SU-DHL-6 (cell line): ENCODE measurements around the gene PLIN4.

Source experiments
- H2AFZ ChIP-seq: fragments of 200-600 bp; sonication (generic); 2 replicates; pipeline ENCODE4 v1.6.1; 2014; ENCODE audit warnings: low read depth, mild to moderate bottlenecking, moderate library complexity, mixed read lengths, antibody characterized with exemption, low read length; ENCODE audit not compliant: severe bottlenecking
- H3F3A ChIP-seq: fragments of 200-600 bp; shearing (Covaris generic); 2 replicates; pipeline ENCODE4 v1.6.0; 2016; ENCODE audit warnings: antibody characterized with exemption, mild to moderate bottlenecking; ENCODE audit not compliant: insufficient read depth
- H3K27ac ChIP-seq: fragments of 200-600 bp; sonication (generic); 2 replicates; pipeline ENCODE4 v1.5.1; 2016; ENCODE audit warnings: low read depth, mild to moderate bottlenecking, low read length, moderate library complexity, mixed read lengths
- H3K27me3 ChIP-seq: fragments of 200-600 bp; sonication (generic), shearing (Covaris generic); 2 replicates; pipeline ENCODE4 v1.6.0; 2014; ENCODE audit warnings: mild to moderate bottlenecking, low read length
- H3K36me3 ChIP-seq: fragments of 200-600 bp; sonication (generic); 2 replicates; pipeline ENCODE4 v1.6.1; 2014; ENCODE audit warnings: mild to moderate bottlenecking, low read length, mixed read lengths
- H3K4me2 ChIP-seq: fragments of 300-600, 200-600 bp; shearing (Covaris generic), sonication (generic); 2 replicates; pipeline ENCODE4 v1.6.0; 2014; ENCODE audit warnings: low read length, low read depth, mild to moderate bottlenecking; ENCODE audit not compliant: poor library complexity, severe bottlenecking
- H3K4me3 ChIP-seq: fragments of 200-600 bp; sonication (generic); 2 replicates; pipeline ENCODE4 v1.5.1; 2014; ENCODE audit warnings: antibody characterized with exemption, low read length, mild to moderate bottlenecking, mixed read lengths; ENCODE audit not compliant: insufficient read depth, poor library complexity, severe bottlenecking
- H3K79me2 ChIP-seq: fragments of 200-600 bp; sonication (generic); 2 replicates; pipeline ENCODE4 v1.6.1; 2014; ENCODE audit warnings: mild to moderate bottlenecking, low read length, moderate library complexity; ENCODE audit not compliant: insufficient read depth
- H3K9ac ChIP-seq: fragments of 200-600 bp; sonication (generic); 2 replicates; pipeline ENCODE4 v1.7.0; 2014; ENCODE audit warnings: mild to moderate bottlenecking, low read length
- H3K9me2 ChIP-seq: fragments of 200-600 bp; sonication (generic); replicated peaks from 2 replicates; pipeline ENCODE4 v1.6.1; 2014; ENCODE audit warnings: low read length; ENCODE audit not compliant: insufficient read depth
- H3K9me3 ChIP-seq: fragments of 200-600 bp; sonication (generic); 2 replicates; pipeline ENCODE4 v1.6.1; 2014; ENCODE audit warnings: low read length, mixed read lengths; ENCODE audit not compliant: insufficient read depth
- H4K20me1 ChIP-seq: fragments of 200-600 bp; sonication (generic); 2 replicates; pipeline ENCODE4 v1.6.1; 2014; ENCODE audit warnings: low read depth, mild to moderate bottlenecking, antibody characterized with exemption, low read length, moderate library complexity, mixed read lengths
- CTCF ChIP-seq: fragments of 200-600 bp; sonication (generic); IDR thresholded peaks from one replicate; pipeline ENCODE4 v1.5.1; 2017; ENCODE audit warnings: antibody characterized with exemption, mild to moderate bottlenecking, low read length, moderate library complexity; ENCODE audit not compliant: insufficient read depth, poor library complexity, severe bottlenecking
- EZH2phosphoT487 ChIP-seq: fragments of 200-600 bp; sonication (generic), shearing (Covaris generic); conservative IDR thresholded peaks from 2 replicates; pipeline ENCODE4 v1.6.1; 2018; ENCODE audit warnings: mild to moderate bottlenecking, antibody characterized with exemption, low read length, moderate library complexity, mixed read lengths

Gene PLIN4

GRCh38 chr19:4507804-4508203 lies 10.5 kb downstream of the PLIN4 start:
- no peaks in the 10 kb centered on the region for H3K9me3 ChIP-seq
- H2AFZ ChIP-seq = no peak overlapping the region
- no peaks in the 10 kb centered on the region for H4K20me1 ChIP-seq
- no peak overlapping the region for H3K9ac ChIP-seq
- no peak for TF ChIP-seq EZH2phosphoT487
- no peak for TF ChIP-seq CTCF
- no peaks in the 10 kb centered on the region for H3F3A ChIP-seq
- H3K4me3 ChIP-seq = no peak overlapping the region
- no peaks in the 10 kb centered on the region for H3K27me3 ChIP-seq
- H3K79me2 ChIP-seq = no peaks in the 10 kb centered on the region
- H3K27ac ChIP-seq = no peak overlapping the region
- no peak overlapping the region for H3K4me2 ChIP-seq
- H3K9me2 ChIP-seq = no peaks in the 10 kb centered on the region
- no peaks in the 10 kb centered on the region for H3K36me3 ChIP-seq

GRCh38 chr19:4507150-4507452 lies 11.2 kb downstream of the PLIN4 start:
- H3K27ac ChIP-seq = no peak overlapping the region
- TF ChIP-seq EZH2phosphoT487 (no peak), CTCF (no peak)
- no peak overlapping the region for H3K4me2 ChIP-seq

GRCh38 chr19:4506449-4507149 lies 11.7 kb downstream of the PLIN4 start:
- no peak overlapping the region for H3K27ac ChIP-seq
- no peaks in the 10 kb centered on the region for H4K20me1 ChIP-seq
- TF ChIP-seq CTCF (no peak), EZH2phosphoT487 (no peak)
- no peaks in the 10 kb centered on the region for H3K27me3 ChIP-seq
- no peaks in the 10 kb centered on the region for H3F3A ChIP-seq
- H3K9me2 ChIP-seq = no peaks in the 10 kb centered on the region
- H3K36me3 ChIP-seq = no peaks in the 10 kb centered on the region
- H3K79me2 ChIP-seq = no peaks in the 10 kb centered on the region
- H3K4me3 ChIP-seq = no peak overlapping the region
- H3K9ac ChIP-seq = no peak overlapping the region
- no peak overlapping the region for H2AFZ ChIP-seq
- no peak overlapping the region for H3K4me2 ChIP-seq
- no peaks in the 10 kb centered on the region for H3K9me3 ChIP-seq

More at GRCh38 chr19:4507150-4507452, 11.2 kb downstream of the PLIN4 start:
- Histone ChIP-seq H2AFZ (no peak overlapping the region), H3K9me2 (no peaks in the 10 kb centered on the region), H3K36me3 (no peaks in the 10 kb centered on the region), H3K4me3 (no peak overlapping the region), H4K20me1 (no peaks in the 10 kb centered on the region), H3K79me2 (no peaks in the 10 kb centered on the region), H3K9ac (no peak overlapping the region), H3K27me3 (no peaks in the 10 kb centered on the region), H3F3A (no peaks in the 10 kb centered on the region), H3K9me3 (no peaks in the 10 kb centered on the region)
